ENCODE data around the gene SLC35F3. TPM values are rescaled to one million over a fixed set of nuclear protein-coding genes. Genes with fewer than 3 reads are reported as not detected.

Gene SLC35F3
- total RNA-seq, 1 experiment from 2014 or later, result 3.3 TPM

DNA sequence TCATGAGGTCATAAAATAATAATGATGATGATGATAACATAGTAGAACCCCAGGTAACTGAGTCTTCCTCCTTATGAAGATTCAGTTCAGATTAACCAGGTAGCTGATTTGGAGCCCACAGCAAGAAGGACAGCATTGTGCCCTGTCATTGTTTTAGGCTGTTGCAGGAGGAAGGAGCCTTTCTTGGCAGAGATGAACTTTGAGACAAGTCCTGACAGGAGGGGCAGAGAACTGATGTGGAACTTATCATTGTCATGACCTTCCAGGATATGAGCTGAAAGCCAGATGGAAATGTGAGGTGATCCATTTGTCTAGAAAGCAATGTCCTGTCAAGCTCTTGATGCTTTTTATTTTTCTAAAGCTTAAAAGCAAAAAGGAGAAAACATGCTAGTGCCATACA lies 336.2 kb downstream of the SLC35F3 start:
- H3K27me3 Mint-ChIP-seq (ENCODE audit: insufficient read depth, unreplicated experiment), result no peaks in the 10 kb centered on the region
- no peaks in the 10 kb centered on the region for H3K9me3 Mint-ChIP-seq (ENCODE audit: unreplicated experiment)
- POLR2A ChIA-PET, result interaction anchor here (0.7 to 2.0 kb wide), 5 partner anchors 11 to 158 kb away, joined by 3 to 5 read pairs (median 4); no protein-coding TSS in a partner anchor
- H3K4me3 Mint-ChIP-seq (ENCODE audit: unreplicated experiment), result no peak overlapping the region
- peaks cover 10% of the 10 kb centered on the region for H3K4me1 Mint-ChIP-seq (ENCODE audit: insufficient read depth, unreplicated experiment)
- no peaks in the 10 kb centered on the region for H3K36me3 Mint-ChIP-seq (ENCODE audit: insufficient read depth, unreplicated experiment)
- CTCF ChIA-PET, result interaction anchor here (0.6 to 7.1 kb wide), 8 partner anchors 10 to 70 kb away, joined by 3 to 32 read pairs (median 3); no protein-coding TSS in a partner anchor
- TF ChIP-seq, protein P1, sequence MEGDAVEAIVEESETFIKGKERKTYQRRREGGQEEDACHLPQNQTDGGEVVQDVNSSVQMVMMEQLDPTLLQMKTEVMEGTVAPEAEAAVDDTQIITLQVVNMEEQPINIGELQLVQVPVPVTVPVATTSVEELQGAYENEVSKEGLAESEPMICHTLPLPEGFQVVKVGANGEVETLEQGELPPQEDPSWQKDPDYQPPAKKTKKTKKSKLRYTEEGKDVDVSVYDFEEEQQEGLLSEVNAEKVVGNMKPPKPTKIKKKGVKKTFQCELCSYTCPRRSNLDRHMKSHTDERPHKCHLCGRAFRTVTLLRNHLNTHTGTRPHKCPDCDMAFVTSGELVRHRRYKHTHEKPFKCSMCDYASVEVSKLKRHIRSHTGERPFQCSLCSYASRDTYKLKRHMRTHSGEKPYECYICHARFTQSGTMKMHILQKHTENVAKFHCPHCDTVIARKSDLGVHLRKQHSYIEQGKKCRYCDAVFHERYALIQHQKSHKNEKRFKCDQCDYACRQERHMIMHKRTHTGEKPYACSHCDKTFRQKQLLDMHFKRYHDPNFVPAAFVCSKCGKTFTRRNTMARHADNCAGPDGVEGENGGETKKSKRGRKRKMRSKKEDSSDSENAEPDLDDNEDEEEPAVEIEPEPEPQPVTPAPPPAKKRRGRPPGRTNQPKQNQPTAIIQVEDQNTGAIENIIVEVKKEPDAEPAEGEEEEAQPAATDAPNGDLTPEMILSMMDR (IDR thresholded peaks at IDR 0.05; ENCODE audit: unreplicated experiment), result no peak
- H3K27ac Mint-ChIP-seq (ENCODE audit: low read depth, unreplicated experiment), result no peak overlapping the region
- DNase-seq (ENCODE audit: unreplicated experiment), result peak; percentile 60
- BruUV-seq (replicated peaks), result no TSS peak
- intact Hi-C loops (cut with micrococcal nuclease), result no loop called here

DNA sequence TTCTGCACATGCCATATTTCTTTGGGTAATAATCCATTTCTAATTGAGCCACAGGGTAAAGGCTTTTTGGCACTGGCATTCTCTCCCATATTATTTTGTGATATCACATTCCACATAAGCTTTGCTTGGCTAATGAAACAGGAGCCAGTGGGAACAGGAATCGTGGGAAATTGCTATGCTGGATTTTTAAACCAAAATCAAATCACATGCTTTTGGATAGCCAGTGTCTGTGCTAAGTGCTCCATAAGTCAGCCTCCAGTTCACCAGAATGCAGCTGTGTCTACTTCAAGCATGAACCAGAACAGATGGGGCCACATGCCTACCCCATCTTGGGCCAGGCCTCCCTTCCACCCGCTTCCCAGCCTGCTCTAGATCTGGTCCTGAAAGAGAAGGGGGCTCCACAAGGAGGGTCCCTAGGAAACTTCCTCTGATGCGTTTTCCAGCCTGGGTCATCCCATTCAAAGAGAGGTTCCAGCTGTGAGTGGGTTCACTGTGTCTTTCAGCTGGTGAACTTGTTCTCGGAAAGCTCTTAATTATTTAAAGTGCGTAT lies 337.5 kb downstream of the SLC35F3 start:
- CTCF ChIA-PET, result interaction anchor here (0.6 to 7.1 kb wide), 4 partner anchors 8 to 68 kb away, joined by 3 to 32 read pairs (median 3); no protein-coding TSS in a partner anchor
- intact Hi-C loops (cut with micrococcal nuclease), result no loop called here
- H3K36me3 Mint-ChIP-seq (ENCODE audit: insufficient read depth, unreplicated experiment), result no peaks in the 10 kb centered on the region

DNA sequence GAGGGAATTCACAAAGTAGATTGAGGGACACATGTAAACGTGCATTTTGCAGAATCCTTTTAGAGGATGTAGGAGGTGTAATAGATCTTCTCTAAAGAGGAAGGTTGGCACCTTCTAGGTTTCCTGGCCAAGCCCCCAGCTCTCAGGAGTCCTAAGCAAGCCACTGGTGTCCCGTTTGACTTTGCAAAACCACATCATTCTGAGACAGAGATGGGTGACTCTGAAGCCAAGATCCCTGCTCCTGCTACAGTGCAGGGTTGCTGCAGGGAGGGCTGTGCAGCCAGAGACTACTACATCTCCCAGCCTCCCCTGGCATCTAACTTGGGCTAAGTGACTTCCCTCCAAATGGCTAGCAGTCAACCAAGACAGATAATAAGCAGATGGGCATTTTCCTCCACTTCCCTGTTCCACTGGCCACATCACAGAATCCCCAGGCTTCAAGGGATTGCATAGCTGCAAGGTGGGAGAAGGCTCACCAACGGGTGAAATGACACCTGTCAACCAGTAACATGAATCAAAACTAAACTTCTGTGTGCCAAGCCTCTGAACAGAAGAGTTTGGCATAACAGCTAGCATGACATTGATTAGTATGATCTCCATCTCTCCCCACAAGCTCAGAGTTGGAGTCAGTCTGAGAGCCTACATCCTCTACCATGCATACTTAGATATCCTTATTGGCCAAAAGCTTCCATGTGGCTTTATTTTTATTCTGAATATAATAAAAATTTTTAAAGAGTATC lies 339.2 kb downstream of the SLC35F3 start:
- no peaks in the 10 kb centered on the region for H3K36me3 Mint-ChIP-seq (ENCODE audit: insufficient read depth, unreplicated experiment)
- BruUV-seq (replicated peaks), result no TSS peak
- H3K27me3 Mint-ChIP-seq (ENCODE audit: insufficient read depth, unreplicated experiment), result no peaks in the 10 kb centered on the region
- POLR2A ChIA-PET, result interaction anchor here (1.1 to 1.5 kb wide), 3 partner anchors 12 to 133 kb away, joined by 3 to 5 read pairs (median 4); no protein-coding TSS in a partner anchor
- CTCF ChIA-PET, result interaction anchor here (0.5 to 7.1 kb wide), 4 partner anchors 9 to 164 kb away, joined by 4 to 32 read pairs (median 4); no protein-coding TSS in a partner anchor
- no peaks in the 10 kb centered on the region for H3K4me1 Mint-ChIP-seq (ENCODE audit: insufficient read depth, unreplicated experiment)
- H3K9me3 Mint-ChIP-seq (ENCODE audit: unreplicated experiment), result peaks cover 15% of the 10 kb centered on the region
- TF ChIP-seq, protein P1 (IDR thresholded peaks at IDR 0.05; ENCODE audit: unreplicated experiment), result no peak
- no peak overlapping the region for H3K27ac Mint-ChIP-seq (ENCODE audit: low read depth, unreplicated experiment)
- intact Hi-C loops (cut with micrococcal nuclease), result no loop called here
- no peak for DNase-seq (ENCODE audit: unreplicated experiment)
- no peak overlapping the region for H3K4me3 Mint-ChIP-seq (ENCODE audit: unreplicated experiment)

More for the DNA sequence above, 337.5 kb downstream of the SLC35F3 start:
- peaks cover 4% of the 10 kb centered on the region for H3K9me3 Mint-ChIP-seq (ENCODE audit: unreplicated experiment)
- no peak overlapping the region for H3K4me3 Mint-ChIP-seq (ENCODE audit: unreplicated experiment)
- TF ChIP-seq, protein P1 (IDR thresholded peaks at IDR 0.05; ENCODE audit: unreplicated experiment), result no peak
- peaks cover 10% of the 10 kb centered on the region for H3K4me1 Mint-ChIP-seq (ENCODE audit: insufficient read depth, unreplicated experiment)
- no TSS peak for BruUV-seq (replicated peaks)
- DNase-seq (ENCODE audit: unreplicated experiment), result no peak
- POLR2A ChIA-PET, result interaction anchor here (0.5 kb wide), 1 partner anchor 1407 kb away, joined by 3 read pairs; no protein-coding TSS in a partner anchor
- H3K27me3 Mint-ChIP-seq (ENCODE audit: insufficient read depth, unreplicated experiment), result no peaks in the 10 kb centered on the region
- H3K27ac Mint-ChIP-seq (ENCODE audit: low read depth, unreplicated experiment), result no peak overlapping the region

DNA sequence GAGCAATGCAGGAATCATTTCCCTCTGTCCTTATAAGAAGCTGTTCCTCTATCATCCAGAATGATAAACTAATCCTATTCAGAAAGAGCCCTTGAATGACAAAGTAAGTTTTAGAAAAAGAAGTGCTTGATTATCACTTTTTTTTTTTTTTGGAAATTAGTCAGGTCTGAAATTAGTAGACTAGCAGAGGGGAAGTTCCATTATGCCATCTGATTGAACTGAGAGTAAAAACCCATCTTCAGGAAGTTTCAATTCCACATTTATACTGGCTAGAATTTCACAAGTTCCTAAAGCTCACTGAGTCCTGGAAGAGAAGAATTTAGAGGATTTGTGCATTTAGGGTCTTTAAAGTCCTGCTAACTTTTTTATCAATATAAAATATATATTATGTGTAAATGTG lies 340.0 kb downstream of the SLC35F3 start:
- DNase-seq (ENCODE audit: unreplicated experiment), result no peak
- ChIA-PET CTCF (interaction anchor here (0.7 to 7.1 kb wide), 5 partner anchors 8 to 82 kb away, joined by 3 to 32 read pairs (median 4); no protein-coding TSS in a partner anchor), POLR2A (interaction anchor here (1.1 to 1.5 kb wide), 4 partner anchors 11 to 134 kb away, joined by 3 to 5 read pairs (median 4); no protein-coding TSS in a partner anchor)
- no peaks in the 10 kb centered on the region for H3K36me3 Mint-ChIP-seq (ENCODE audit: insufficient read depth, unreplicated experiment)
- BruUV-seq (replicated peaks), result no TSS peak
- H3K9me3 Mint-ChIP-seq (ENCODE audit: unreplicated experiment), result peaks cover 15% of the 10 kb centered on the region
- H3K4me3 Mint-ChIP-seq (ENCODE audit: unreplicated experiment), result no peak overlapping the region
- no peaks in the 10 kb centered on the region for H3K27me3 Mint-ChIP-seq (ENCODE audit: insufficient read depth, unreplicated experiment)
- H3K27ac Mint-ChIP-seq (ENCODE audit: low read depth, unreplicated experiment), result no peak overlapping the region
- H3K4me1 Mint-ChIP-seq (ENCODE audit: insufficient read depth, unreplicated experiment), result no peaks in the 10 kb centered on the region
- TF ChIP-seq, protein P1 (IDR thresholded peaks at IDR 0.05; ENCODE audit: unreplicated experiment), result no peak
- intact Hi-C loops (cut with micrococcal nuclease), result no loop called here
